GM18499 (cell line): ENCODE results near the gene TMEM92.

Experiments used
- ATAC-seq: cut with Tn5 transposase; IDR thresholded peaks from one replicate; pipeline ENCODE4 v1.9.1; 2021; ENCODE audit warnings: moderate number of reproducible peaks; ENCODE audit not compliant: insufficient read depth, unreplicated experiment

TMEM92 gene

GRCh38 chr17:50318501-50319285 lies 44.4 kb downstream of the TMEM92 start:
- no peak for ATAC-seq

- no peak for ATAC-seq
These were observed 45.2 kb downstream of the TMEM92 start for GRCh38 chr17:50319306-50320004.

GRCh38 chr17:50322271-50322670 lies 48.0 kb downstream of the TMEM92 start:
- ATAC-seq, result no peak

GRCh38 chr17:50323060-50323459 lies 48.8 kb downstream of the TMEM92 start:
- no peak for ATAC-seq

GRCh38 chr17:50325906-50326305 lies 51.6 kb downstream of the TMEM92 start:
- no peak for ATAC-seq

GRCh38 chr17:50326831-50327364 lies 52.6 kb downstream of the TMEM92 start:
- ATAC-seq, result no peak

- no peak for ATAC-seq
These were observed 54.4 kb downstream of the TMEM92 start for GRCh38 chr17:50328363-50329325.

- ATAC-seq, result no peak
These were observed 55.5 kb downstream of the TMEM92 start for GRCh38 chr17:50329716-50330115.

GRCh38 chr17:50330151-50330775 lies 56.0 kb downstream of the TMEM92 start:
- no peak for ATAC-seq
